Activated naive CD8-positive, alpha-beta T cell (primary cell): ENCODE results near the gene ANXA9.

Experiments
- H3K27ac Mint-ChIP-seq: one replicate; pipeline ENCODE4 v1.8.0; 2021; ENCODE audit warnings: mixed read lengths
- H3K27me3 Mint-ChIP-seq: one replicate; pipeline ENCODE4 v1.8.0; 2021; ENCODE audit warnings: mixed read lengths
- H3K36me3 Mint-ChIP-seq: one replicate; pipeline ENCODE4 v1.8.0; 2021; ENCODE audit warnings: mixed read lengths
- H3K4me1 Mint-ChIP-seq: one replicate; pipeline ENCODE4 v1.8.0; 2021; ENCODE audit warnings: low read depth, mixed read lengths
- H3K4me3 Mint-ChIP-seq: one replicate; pipeline ENCODE4 v1.8.0; 2021; ENCODE audit warnings: mild to moderate bottlenecking, mixed read lengths
- H3K9me3 Mint-ChIP-seq: one replicate; pipeline ENCODE4 v1.8.0; 2021; ENCODE audit warnings: low read depth, mixed read lengths

The ANXA9 gene

GRCh38 chr1:151006327-151007052, 24.4 kb downstream of the ANXA9 start, which contains the start of gene MINDY1:
MINDY1 (minus strand) TSS chr1:151006902; CDS start chr1:151002617, 4,285 bp downstream.
- Mint-ChIP-seq H3K4me1 (peaks cover 86% of the 10 kb centered on the region), H3K27ac (peak within 1 kb of the TSS; percentile 96), H3K4me3 (peak within 1 kb of the TSS; percentile 98), H3K27me3 (no peaks in the 10 kb centered on the region), H3K36me3 (peaks cover 7% of the 10 kb centered on the region), H3K9me3 (no peaks in the 10 kb centered on the region)

GRCh38 chr1:151007853-151008243, 25.8 kb downstream of the ANXA9 start:
- Mint-ChIP-seq H3K27me3 (no peaks in the 10 kb centered on the region), H3K4me1 (peaks cover 81% of the 10 kb centered on the region), H3K4me3 (peak overlapping the region; percentile 98), H3K9me3 (no peaks in the 10 kb centered on the region), H3K36me3 (peaks cover 2% of the 10 kb centered on the region), H3K27ac (peak overlapping the region; percentile 96)

GRCh38 chr1:151008244-151009205, 26.4 kb downstream of the ANXA9 start, which contains the start of gene PRUNE1:
PRUNE1 (plus strand) TSS chr1:151008449; CDS start chr1:151008633, 184 bp downstream.
- H3K27me3 Mint-ChIP-seq, result no peaks in the 10 kb centered on the region
- H3K27ac Mint-ChIP-seq, result peak within 1 kb of the TSS; percentile 96
- H3K36me3 Mint-ChIP-seq, result peaks cover 2% of the 10 kb centered on the region
- H3K4me3 Mint-ChIP-seq, result peak within 1 kb of the TSS; percentile 98
- peaks cover 82% of the 10 kb centered on the region for H3K4me1 Mint-ChIP-seq
- no peaks in the 10 kb centered on the region for H3K9me3 Mint-ChIP-seq

GRCh38 chr1:151009206-151009587, 27.1 kb downstream of the ANXA9 start:
- peak overlapping the region; percentile 96 for H3K27ac Mint-ChIP-seq
- H3K36me3 Mint-ChIP-seq, result peaks cover 2% of the 10 kb centered on the region
- H3K4me3 Mint-ChIP-seq, result peak overlapping the region; percentile 98
- H3K27me3 Mint-ChIP-seq, result no peaks in the 10 kb centered on the region
- H3K9me3 Mint-ChIP-seq, result no peaks in the 10 kb centered on the region
- peaks cover 78% of the 10 kb centered on the region for H3K4me1 Mint-ChIP-seq

- Mint-ChIP-seq H3K27ac (peak overlapping the region; percentile 96), H3K4me3 (peak overlapping the region; percentile 98), H3K4me1 (peaks cover 74% of the 10 kb centered on the region), H3K9me3 (no peaks in the 10 kb centered on the region), H3K27me3 (no peaks in the 10 kb centered on the region), H3K36me3 (peaks cover 2% of the 10 kb centered on the region)
Measured at GRCh38 chr1:151009674-151010345, 27.7 kb downstream of the ANXA9 start.

- peaks cover 2% of the 10 kb centered on the region for H3K36me3 Mint-ChIP-seq
- H3K27ac Mint-ChIP-seq, result peak overlapping the region; percentile 96
- H3K4me1 Mint-ChIP-seq, result peaks cover 69% of the 10 kb centered on the region
Measured at GRCh38 chr1:151010346-151010726, 28.2 kb downstream of the ANXA9 start.

GRCh38 chr1:151011154-151011850, 29.2 kb downstream of the ANXA9 start:
- H3K36me3 Mint-ChIP-seq, result peaks cover 2% of the 10 kb centered on the region
- peak overlapping the region; percentile 56 for H3K4me3 Mint-ChIP-seq
- H3K9me3 Mint-ChIP-seq, result no peaks in the 10 kb centered on the region
- peak overlapping the region; percentile 85 for H3K27ac Mint-ChIP-seq
- H3K4me1 Mint-ChIP-seq, result peaks cover 60% of the 10 kb centered on the region
- H3K27me3 Mint-ChIP-seq, result no peaks in the 10 kb centered on the region

More at GRCh38 chr1:151010346-151010726, 28.2 kb downstream of the ANXA9 start:
- Mint-ChIP-seq H3K9me3 (no peaks in the 10 kb centered on the region), H3K27me3 (no peaks in the 10 kb centered on the region), H3K4me3 (peak overlapping the region; percentile 98)

- Mint-ChIP-seq H3K9me3 (no peaks in the 10 kb centered on the region), H3K27me3 (no peaks in the 10 kb centered on the region), H3K36me3 (peaks cover 2% of the 10 kb centered on the region), H3K27ac (no peak overlapping the region), H3K4me1 (peaks cover 44% of the 10 kb centered on the region), H3K4me3 (peak overlapping the region; percentile 51)
Measured at GRCh38 chr1:151012684-151013471, 30.8 kb downstream of the ANXA9 start.

GRCh38 chr1:151013518-151013917, 31.4 kb downstream of the ANXA9 start:
- Mint-ChIP-seq H3K4me3 (no peak overlapping the region), H3K9me3 (no peaks in the 10 kb centered on the region), H3K36me3 (peaks cover 5% of the 10 kb centered on the region), H3K4me1 (peaks cover 40% of the 10 kb centered on the region), H3K27me3 (no peaks in the 10 kb centered on the region), H3K27ac (no peak overlapping the region)

- Mint-ChIP-seq H3K4me3 (peak overlapping the region; percentile 35), H3K36me3 (peaks cover 6% of the 10 kb centered on the region), H3K27me3 (no peaks in the 10 kb centered on the region), H3K4me1 (peaks cover 8% of the 10 kb centered on the region), H3K9me3 (no peaks in the 10 kb centered on the region), H3K27ac (peak overlapping the region; percentile 41)
Measured at GRCh38 chr1:151024540-151025146, 42.6 kb downstream of the ANXA9 start.

GRCh38 chr1:151026460-151026859, 44.4 kb downstream of the ANXA9 start:
- H3K36me3 Mint-ChIP-seq, result peaks cover 6% of the 10 kb centered on the region

GRCh38 chr1:151032164-151032563, 50.1 kb downstream of the ANXA9 start:
- no peaks in the 10 kb centered on the region for H3K27me3 Mint-ChIP-seq

More at GRCh38 chr1:151026460-151026859, 44.4 kb downstream of the ANXA9 start:
- Mint-ChIP-seq H3K27me3 (no peaks in the 10 kb centered on the region), H3K4me1 (peaks cover 8% of the 10 kb centered on the region), H3K27ac (no peak overlapping the region), H3K4me3 (no peak overlapping the region), H3K9me3 (no peaks in the 10 kb centered on the region)

GRCh38 chr1:151035167-151035566, 53.1 kb downstream of the ANXA9 start:
- H3K27ac Mint-ChIP-seq, result no peak overlapping the region
- H3K9me3 Mint-ChIP-seq, result no peaks in the 10 kb centered on the region
- H3K4me1 Mint-ChIP-seq, result peaks cover 12% of the 10 kb centered on the region
- no peaks in the 10 kb centered on the region for H3K36me3 Mint-ChIP-seq
- no peak overlapping the region for H3K4me3 Mint-ChIP-seq
- no peaks in the 10 kb centered on the region for H3K27me3 Mint-ChIP-seq

More at GRCh38 chr1:151032164-151032563, 50.1 kb downstream of the ANXA9 start:
- H3K4me3 Mint-ChIP-seq, result no peak overlapping the region
- no peak overlapping the region for H3K27ac Mint-ChIP-seq
- peaks cover 4% of the 10 kb centered on the region for H3K36me3 Mint-ChIP-seq
- peaks cover 12% of the 10 kb centered on the region for H3K4me1 Mint-ChIP-seq
- no peaks in the 10 kb centered on the region for H3K9me3 Mint-ChIP-seq
